GM19025 (cell line): Measurements from ENCODE around the gene LHX3.

Experiments used
- ATAC-seq: cut with Tn5 transposase; IDR thresholded peaks from one replicate; pipeline ENCODE4 v1.9.1; 2021; ENCODE audit warnings: mild to moderate bottlenecking, low read depth, moderate library complexity; ENCODE audit not compliant: unreplicated experiment

LHX3 gene

GRCh38 chr9:136194540-136194939 is 10.4 kb downstream of the LHX3 start:
- no peak for ATAC-seq

- ATAC-seq = no peak
Observed at GRCh38 chr9:136193891-136194279, 11.0 kb downstream of the LHX3 start.

GRCh38 chr9:136193127-136193890 is 11.6 kb downstream of the LHX3 start:
- no peak for ATAC-seq

- no peak for ATAC-seq
Observed at GRCh38 chr9:136192289-136193126, 12.4 kb downstream of the LHX3 start.

GRCh38 chr9:136191960-136192286 is 13.0 kb downstream of the LHX3 start:
- no peak for ATAC-seq

GRCh38 chr9:136191099-136191959 is 13.6 kb downstream of the LHX3 start:
- no peak for ATAC-seq

- no peak for ATAC-seq
Observed at GRCh38 chr9:136190656-136191055, 14.3 kb downstream of the LHX3 start.

GRCh38 chr9:136190237-136190601 is 14.7 kb downstream of the LHX3 start:
- no peak for ATAC-seq

- ATAC-seq = no peak
Observed at GRCh38 chr9:136189394-136190236, 15.3 kb downstream of the LHX3 start.

GRCh38 chr9:136187683-136188586 is 17.0 kb downstream of the LHX3 start:
- no peak for ATAC-seq

- ATAC-seq = no peak
Observed at GRCh38 chr9:136187197-136187596, 17.7 kb downstream of the LHX3 start.

- ATAC-seq = no peak
Observed at GRCh38 chr9:136186386-136186785, 18.5 kb downstream of the LHX3 start.

- no peak for ATAC-seq
Observed at GRCh38 chr9:136185596-136186366, 19.1 kb downstream of the LHX3 start.

GRCh38 chr9:136185066-136185465 is 19.9 kb downstream of the LHX3 start:
- no peak for ATAC-seq

GRCh38 chr9:136182850-136183422 is 22.0 kb downstream of the LHX3 start:
- ATAC-seq = no peak

- no peak for ATAC-seq
Observed at GRCh38 chr9:136182420-136182787, 22.5 kb downstream of the LHX3 start.

GRCh38 chr9:136181784-136182419 is 23.0 kb downstream of the LHX3 start:
- no peak for ATAC-seq

GRCh38 chr9:136180586-136180985 is 24.3 kb downstream of the LHX3 start:
- no peak for ATAC-seq
